HEK293 (cell line): ENCODE results near the gene COL5A3.

ENCODE experiments used
- BCL11B ChIP-seq: fragments of 450-650 bp; formaldehyde crosslinking; IDR thresholded peaks from 2 replicates; pipeline ENCODE4 v1.5.1; 2016; ENCODE audit warnings: low read depth, missing biosample characterization, missing genetic modification characterization
- GLI4 ChIP-seq: fragments of 450-650 bp; formaldehyde crosslinking; IDR thresholded peaks from 2 replicates; pipeline ENCODE4 v1.5.1; 2016; ENCODE audit warnings: missing biosample characterization, missing genetic modification characterization
- IKZF3 ChIP-seq: fragments of 450-650 bp; IDR thresholded peaks from 2 replicates; pipeline ENCODE4 v1.5.0; 2018; ENCODE audit warnings: missing biosample characterization, mild to moderate bottlenecking, missing genetic modification characterization, moderate library complexity
- KLF9 ChIP-seq: fragments of 450-650 bp; formaldehyde crosslinking; IDR thresholded peaks from 2 replicates; pipeline ENCODE4 v1.5.1; 2016; ENCODE audit warnings: missing biosample characterization, missing genetic modification characterization, low read depth
- MZF1 ChIP-seq: fragments of 450-650 bp; formaldehyde crosslinking; IDR thresholded peaks from 2 replicates; pipeline ENCODE4 v1.5.1; 2017; ENCODE audit warnings: missing biosample characterization, missing genetic modification characterization, borderline replicate concordance
- PRDM1 ChIP-seq: fragments of 450-650 bp; formaldehyde crosslinking; IDR thresholded peaks from 2 replicates; pipeline ENCODE4; 2016; ENCODE audit warnings: missing biosample characterization, missing genetic modification characterization
- REPIN1 ChIP-seq: fragments of 450-650 bp; formaldehyde crosslinking; IDR thresholded peaks from 2 replicates; pipeline ENCODE4 v1.5.1; 2017; ENCODE audit warnings: missing biosample characterization, missing genetic modification characterization, low read depth
- YY2 ChIP-seq: fragments of 450-650 bp; formaldehyde crosslinking; IDR thresholded peaks from 2 replicates; pipeline ENCODE4 v1.5.1; 2016; ENCODE audit warnings: missing biosample characterization, missing genetic modification characterization
- ZBTB17 ChIP-seq: fragments of 450-650 bp; formaldehyde crosslinking; IDR thresholded peaks from 2 replicates; pipeline ENCODE4 v1.5.1; 2016; ENCODE audit warnings: missing biosample characterization, missing genetic modification characterization
- ZNF112 ChIP-seq: fragments of 450-650 bp; formaldehyde crosslinking; IDR thresholded peaks from 2 replicates; pipeline ENCODE4 v1.5.0; 2017; ENCODE audit warnings: missing biosample characterization, missing genetic modification characterization
- ZNF121 ChIP-seq: fragments of 450-650 bp; formaldehyde crosslinking; IDR thresholded peaks from 2 replicates; pipeline ENCODE4 v1.5.1; 2016; ENCODE audit warnings: missing biosample characterization, missing genetic modification characterization
- ZNF157 ChIP-seq: fragments of 450-650 bp; formaldehyde crosslinking; IDR thresholded peaks from 2 replicates; pipeline ENCODE4 v1.5.1; 2016; ENCODE audit warnings: missing biosample characterization, missing genetic modification characterization
- ZNF24 ChIP-seq: fragments of 450-650 bp; formaldehyde crosslinking; IDR thresholded peaks from 2 replicates; pipeline ENCODE4 v1.5.1; 2016; ENCODE audit warnings: missing biosample characterization, missing genetic modification characterization
- ZNF274 ChIP-seq, 2 experiments: fragments of 200-500 bp in 1 of 2; fragments of 450-650 bp in 1 of 2; sonication (Bioruptor generic) in 1 of 2; formaldehyde crosslinking in 1 of 2; IDR thresholded peaks; 2 replicates each; pipeline versions ENCODE4 v1.5.1 to v1.6.1; 2014 to 2016; ENCODE audit warnings: borderline replicate concordance in 1 of 2, inconsistent platforms in 1 of 2, low read length in 1 of 2, missing biosample characterization in 1 of 2, missing genetic modification characterization in 1 of 2
- ZNF292 ChIP-seq: fragments of 450-650 bp; formaldehyde crosslinking; IDR thresholded peaks from 2 replicates; pipeline ENCODE4 v1.5.1; 2016; ENCODE audit warnings: low read depth, missing biosample characterization, missing genetic modification characterization, borderline replicate concordance
- ZNF311 ChIP-seq: fragments of 450-650 bp; formaldehyde crosslinking; IDR thresholded peaks from 2 replicates; pipeline ENCODE4 v1.5.1; 2017; ENCODE audit warnings: missing biosample characterization, missing genetic modification characterization, borderline replicate concordance
- ZNF324 ChIP-seq: fragments of 450-650 bp; formaldehyde crosslinking; IDR thresholded peaks from 2 replicates; pipeline ENCODE4 v1.5.1; 2016; ENCODE audit warnings: missing biosample characterization, missing genetic modification characterization
- ZNF366 ChIP-seq: fragments of 450-650 bp; formaldehyde crosslinking; conservative IDR thresholded peaks from 2 replicates; pipeline ENCODE4 v1.5.1; 2016; ENCODE audit warnings: missing biosample characterization, missing genetic modification characterization
- ZNF391 ChIP-seq: fragments of 450-650 bp; formaldehyde crosslinking; IDR thresholded peaks from 2 replicates; pipeline ENCODE4 v1.5.1; 2016; ENCODE audit warnings: low read depth, missing biosample characterization, missing genetic modification characterization, borderline replicate concordance
- ZNF600 ChIP-seq: fragments of 450-650 bp; formaldehyde crosslinking; IDR thresholded peaks from 2 replicates; pipeline ENCODE4 v1.5.1; 2016; ENCODE audit warnings: missing biosample characterization, missing genetic modification characterization
- ZNF626 ChIP-seq: fragments of 450-650 bp; sonication (Bioruptor Pico); formaldehyde crosslinking; IDR thresholded peaks from 2 replicates; pipeline ENCODE4 v1.5.1; 2018; ENCODE audit warnings: missing biosample characterization, missing genetic modification characterization, inconsistent platforms
- ZNF654 ChIP-seq: fragments of 450-650 bp; formaldehyde crosslinking; IDR thresholded peaks from 2 replicates; pipeline ENCODE4 v1.5.1; 2016; ENCODE audit warnings: low read depth, missing biosample characterization, missing genetic modification characterization
- ZNF658 ChIP-seq: fragments of 450-650 bp; formaldehyde crosslinking; IDR thresholded peaks from 2 replicates; pipeline ENCODE4; 2016; ENCODE audit warnings: missing biosample characterization, missing genetic modification characterization
- ZNF768 ChIP-seq: fragments of 450-650 bp; formaldehyde crosslinking; IDR thresholded peaks from 2 replicates; pipeline ENCODE4 v1.5.1; 2018; ENCODE audit warnings: missing biosample characterization, mild to moderate bottlenecking, missing genetic modification characterization
- ZNF776 ChIP-seq: fragments of 450-650 bp; formaldehyde crosslinking; IDR thresholded peaks from 2 replicates; pipeline ENCODE4 v1.5.0; 2017; ENCODE audit warnings: missing biosample characterization, missing genetic modification characterization, borderline replicate concordance
- ZNF843 ChIP-seq: fragments of 450-650 bp; formaldehyde crosslinking; IDR thresholded peaks from 2 replicates; pipeline ENCODE4 v1.5.1; 2016; ENCODE audit warnings: missing biosample characterization, missing genetic modification characterization
- ZSCAN30 ChIP-seq: fragments of 450-650 bp; IDR thresholded peaks from 2 replicates; pipeline ENCODE4 v1.5.1; 2018; ENCODE audit warnings: missing biosample characterization, mild to moderate bottlenecking, missing genetic modification characterization, moderate library complexity
- ZXDB ChIP-seq: fragments of 450-650 bp; formaldehyde crosslinking; IDR thresholded peaks from 2 replicates; pipeline ENCODE4 v1.5.1; 2016; ENCODE audit warnings: missing biosample characterization, missing genetic modification characterization
- TF ChIP-seq, protein P1 (sequence below): fragments of 450-650 bp; formaldehyde crosslinking; IDR thresholded peaks from 2 replicates; pipeline ENCODE4 v1.5.1; 2017; ENCODE audit warnings: missing biosample characterization, missing genetic modification characterization
- TF ChIP-seq, protein P2 (sequence below): fragments of 450-650 bp; formaldehyde crosslinking; IDR thresholded peaks from 2 replicates; pipeline ENCODE4 v1.5.1; 2017; ENCODE audit warnings: missing biosample characterization, missing genetic modification characterization
- TF ChIP-seq, protein P3 (sequence below): fragments of 450-650 bp; formaldehyde crosslinking; IDR thresholded peaks from 2 replicates; pipeline ENCODE4 v1.5.1; 2016; ENCODE audit warnings: missing biosample characterization, missing genetic modification characterization
- TF ChIP-seq, protein P4 (sequence below): fragments of 450-650 bp; formaldehyde crosslinking; IDR thresholded peaks from 2 replicates; pipeline ENCODE4 v1.5.1; 2016; ENCODE audit warnings: missing biosample characterization, missing genetic modification characterization
- TF ChIP-seq, protein P5 (sequence below): fragments of 450-650 bp; formaldehyde crosslinking; IDR thresholded peaks from 2 replicates; pipeline ENCODE4 v1.5.1; 2016; ENCODE audit warnings: missing biosample characterization, missing genetic modification characterization
- TF ChIP-seq, protein P6 (sequence below): fragments of 450-650 bp; formaldehyde crosslinking; IDR thresholded peaks from 2 replicates; pipeline ENCODE4 v1.5.1; 2016; ENCODE audit warnings: missing biosample characterization, missing genetic modification characterization

Gene COL5A3

DNA sequence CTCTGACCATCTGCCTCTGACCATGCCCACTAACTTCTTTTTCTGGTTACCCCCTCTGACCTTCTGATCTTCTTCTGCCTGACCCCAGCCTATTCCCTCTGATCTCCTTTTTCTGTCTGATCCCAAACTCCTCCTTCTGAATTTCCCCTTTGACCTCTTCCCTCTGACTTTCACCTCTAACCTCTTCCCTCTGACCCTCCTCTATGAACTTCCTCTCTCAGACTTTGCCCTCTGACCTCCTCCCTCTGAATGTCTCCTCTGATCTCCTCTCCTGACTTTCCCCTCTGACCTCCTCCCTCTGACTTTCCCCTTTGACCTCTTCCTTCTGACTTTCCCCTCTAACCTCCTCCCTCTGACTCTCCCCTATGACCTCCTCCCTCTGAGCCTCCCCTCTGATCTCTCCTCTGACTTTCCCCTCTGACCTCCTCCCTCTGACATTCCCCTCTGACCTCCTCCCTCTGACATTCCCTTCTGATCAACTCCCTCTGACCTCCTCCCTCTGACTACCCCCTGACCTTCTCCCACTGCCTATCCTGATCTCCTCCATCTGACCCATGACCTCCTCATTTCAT lies 3.5 kb downstream of the COL5A3 start (continued):
- TF ChIP-seq, protein P1, sequence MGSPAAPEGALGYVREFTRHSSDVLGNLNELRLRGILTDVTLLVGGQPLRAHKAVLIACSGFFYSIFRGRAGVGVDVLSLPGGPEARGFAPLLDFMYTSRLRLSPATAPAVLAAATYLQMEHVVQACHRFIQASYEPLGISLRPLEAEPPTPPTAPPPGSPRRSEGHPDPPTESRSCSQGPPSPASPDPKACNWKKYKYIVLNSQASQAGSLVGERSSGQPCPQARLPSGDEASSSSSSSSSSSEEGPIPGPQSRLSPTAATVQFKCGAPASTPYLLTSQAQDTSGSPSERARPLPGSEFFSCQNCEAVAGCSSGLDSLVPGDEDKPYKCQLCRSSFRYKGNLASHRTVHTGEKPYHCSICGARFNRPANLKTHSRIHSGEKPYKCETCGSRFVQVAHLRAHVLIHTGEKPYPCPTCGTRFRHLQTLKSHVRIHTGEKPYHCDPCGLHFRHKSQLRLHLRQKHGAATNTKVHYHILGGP: no peak; the same call in 1 of the 2 replicates
- TF ChIP-seq, protein P2, sequence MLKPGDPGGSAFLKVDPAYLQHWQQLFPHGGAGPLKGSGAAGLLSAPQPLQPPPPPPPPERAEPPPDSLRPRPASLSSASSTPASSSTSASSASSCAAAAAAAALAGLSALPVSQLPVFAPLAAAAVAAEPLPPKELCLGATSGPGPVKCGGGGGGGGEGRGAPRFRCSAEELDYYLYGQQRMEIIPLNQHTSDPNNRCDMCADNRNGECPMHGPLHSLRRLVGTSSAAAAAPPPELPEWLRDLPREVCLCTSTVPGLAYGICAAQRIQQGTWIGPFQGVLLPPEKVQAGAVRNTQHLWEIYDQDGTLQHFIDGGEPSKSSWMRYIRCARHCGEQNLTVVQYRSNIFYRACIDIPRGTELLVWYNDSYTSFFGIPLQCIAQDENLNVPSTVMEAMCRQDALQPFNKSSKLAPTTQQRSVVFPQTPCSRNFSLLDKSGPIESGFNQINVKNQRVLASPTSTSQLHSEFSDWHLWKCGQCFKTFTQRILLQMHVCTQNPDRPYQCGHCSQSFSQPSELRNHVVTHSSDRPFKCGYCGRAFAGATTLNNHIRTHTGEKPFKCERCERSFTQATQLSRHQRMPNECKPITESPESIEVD (tag by site-specific recombination): no peak
- TF ChIP-seq ZXDB (no peak), ZSCAN30 (tag by site-specific recombination) (no peak), BCL11B (peak; percentile 78), YY2 (no peak), ZNF626 (tag by site-specific recombination) (no peak), PRDM1 (tag by site-specific recombination) (peak; percentile 98), REPIN1 (tag by site-specific recombination) (no peak), GLI4 (tag by site-specific recombination) (0 out of 2 replicates have a peak, but pooled peaks have one; percentile 34), ZBTB17 (tag by site-specific recombination) (no peak), ZNF654 (tag by site-specific recombination) (no peak), ZNF274 (IDR thresholded peaks at IDR 0.05; ENCODE audit: low read length) (no peak), ZNF274 (tag by site-specific recombination; IDR thresholded peaks at IDR 0.05; ENCODE audit: borderline replicate concordance) (no peak), ZNF768 (tag by site-specific recombination) (no peak), ZNF311 (tag by site-specific recombination) (no peak), ZNF391 (tag by site-specific recombination) (no peak), ZNF121 (tag by site-specific recombination) (no peak), ZNF157 (tag by site-specific recombination) (0 out of 2 replicates have a peak, but pooled peaks have one; percentile 14), ZNF324 (tag by site-specific recombination) (no peak), KLF9 (tag by site-specific recombination) (no peak), ZNF600 (tag by site-specific recombination) (no peak), ZNF292 (0 out of 2 replicates have a peak, but pooled peaks have one; percentile 7), IKZF3 (tag by site-specific recombination) (no peak), MZF1 (no peak), ZNF366 (tag by site-specific recombination) (no peak), ZNF24 (no peak), ZNF843 (no peak), ZNF776 (tag by site-specific recombination) (0 out of 2 replicates have a peak, but pooled peaks have one; percentile 12), ZNF112 (tag by site-specific recombination) (no peak), ZNF658 (tag by site-specific recombination) (peak; percentile 54; the same call in 1 of the 2 replicates)
- TF ChIP-seq, protein P3, sequence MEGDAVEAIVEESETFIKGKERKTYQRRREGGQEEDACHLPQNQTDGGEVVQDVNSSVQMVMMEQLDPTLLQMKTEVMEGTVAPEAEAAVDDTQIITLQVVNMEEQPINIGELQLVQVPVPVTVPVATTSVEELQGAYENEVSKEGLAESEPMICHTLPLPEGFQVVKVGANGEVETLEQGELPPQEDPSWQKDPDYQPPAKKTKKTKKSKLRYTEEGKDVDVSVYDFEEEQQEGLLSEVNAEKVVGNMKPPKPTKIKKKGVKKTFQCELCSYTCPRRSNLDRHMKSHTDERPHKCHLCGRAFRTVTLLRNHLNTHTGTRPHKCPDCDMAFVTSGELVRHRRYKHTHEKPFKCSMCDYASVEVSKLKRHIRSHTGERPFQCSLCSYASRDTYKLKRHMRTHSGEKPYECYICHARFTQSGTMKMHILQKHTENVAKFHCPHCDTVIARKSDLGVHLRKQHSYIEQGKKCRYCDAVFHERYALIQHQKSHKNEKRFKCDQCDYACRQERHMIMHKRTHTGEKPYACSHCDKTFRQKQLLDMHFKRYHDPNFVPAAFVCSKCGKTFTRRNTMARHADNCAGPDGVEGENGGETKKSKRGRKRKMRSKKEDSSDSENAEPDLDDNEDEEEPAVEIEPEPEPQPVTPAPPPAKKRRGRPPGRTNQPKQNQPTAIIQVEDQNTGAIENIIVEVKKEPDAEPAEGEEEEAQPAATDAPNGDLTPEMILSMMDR: no peak
- TF ChIP-seq, protein P4, sequence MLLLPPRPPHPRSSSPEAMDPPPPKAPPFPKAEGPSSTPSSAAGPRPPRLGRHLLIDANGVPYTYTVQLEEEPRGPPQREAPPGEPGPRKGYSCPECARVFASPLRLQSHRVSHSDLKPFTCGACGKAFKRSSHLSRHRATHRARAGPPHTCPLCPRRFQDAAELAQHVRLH (tag by site-specific recombination): no peak
- TF ChIP-seq, protein P5, sequence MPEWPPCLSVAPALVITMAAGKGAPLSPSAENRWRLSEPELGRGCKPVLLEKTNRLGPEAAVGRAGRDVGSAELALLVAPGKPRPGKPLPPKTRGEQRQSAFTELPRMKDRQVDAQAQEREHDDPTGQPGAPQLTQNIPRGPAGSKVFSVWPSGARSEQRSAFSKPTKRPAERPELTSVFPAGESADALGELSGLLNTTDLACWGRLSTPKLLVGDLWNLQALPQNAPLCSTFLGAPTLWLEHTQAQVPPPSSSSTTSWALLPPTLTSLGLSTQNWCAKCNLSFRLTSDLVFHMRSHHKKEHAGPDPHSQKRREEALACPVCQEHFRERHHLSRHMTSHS (tag by site-specific recombination): no peak
- TF ChIP-seq, protein P6, sequence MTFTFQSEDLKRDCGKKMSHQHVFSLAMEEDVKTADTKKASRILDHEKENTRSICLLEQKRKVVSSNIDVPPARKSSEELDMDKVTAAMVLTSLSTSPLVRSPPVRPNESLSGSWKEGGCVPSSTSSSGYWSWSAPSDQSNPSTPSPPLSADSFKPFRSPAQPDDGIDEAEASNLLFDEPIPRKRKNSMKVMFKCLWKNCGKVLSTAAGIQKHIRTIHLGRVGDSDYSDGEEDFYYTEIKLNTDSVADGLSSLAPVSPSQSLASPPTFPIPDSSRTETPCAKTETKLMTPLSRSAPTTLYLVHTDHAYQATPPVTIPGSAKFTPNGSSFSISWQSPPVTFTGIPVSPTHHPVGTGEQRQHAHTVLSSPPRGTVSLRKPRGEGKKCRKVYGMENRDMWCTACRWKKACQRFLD (tag by site-specific recombination): no peak
